Upper lobe of right lung (tissue), 1 donor: ENCODE data around the gene PAX3. TPM values are rescaled to one million over a fixed set of nuclear protein-coding genes. Genes with fewer than 3 reads are reported as not detected.
A peak's percentile ranks its signal among the peaks of the same experiment; 100 is the strongest.

Experiments used
- ATAC-seq: fragments of 200-7000 bp; cut with Tn5 transposase; one replicate; pipeline ENCODE4 v1.9.1; 2020; ENCODE audit warnings: mild to moderate bottlenecking, moderate library complexity
- DNase-seq: peaks from one replicate; pipeline ENCODE4 v3.0.0-alpha.2; 2020
- H3K27ac ChIP-seq: fragments of 200-600 bp; one replicate; pipeline ENCODE4 v1.8.0; 2022
- H3K27me3 ChIP-seq: fragments of 200-600 bp; one replicate; pipeline ENCODE4 v1.8.0; 2022; ENCODE audit warnings: mild to moderate bottlenecking
- H3K36me3 ChIP-seq: fragments of 200-600 bp; one replicate; pipeline ENCODE4 v1.8.0; 2022
- H3K4me1 ChIP-seq: fragments of 200-600 bp; one replicate; pipeline ENCODE4 v1.8.0; 2022
- H3K4me3 ChIP-seq: fragments of 200-600 bp; one replicate; pipeline ENCODE4 v1.8.0; 2022; ENCODE audit warnings: mild to moderate bottlenecking
- H3K9me3 ChIP-seq: fragments of 200-600 bp; one replicate; pipeline ENCODE4 v1.8.0; 2022
- intact Hi-C: fragments of 100-400 bp; cut with DNase I; formaldehyde crosslinking; loops from one replicate; pipeline ENCODE4 v1.11.0; 2022
- total RNA-seq: library from RNA; stranded (reverse); fragmentation: NEBNext Ultra II Directional; extraction: Animal tissue kit (Norgen Biotek cat#: 25700); gene quantifications from one replicate; pipeline ENCODE4 v1.2.1, GENCODE V29; 2021
- TF ChIP-seq, protein P1 (sequence below): fragments of 200-600 bp; IDR thresholded peaks from one replicate; pipeline ENCODE4 v1.8.0; 2022; ENCODE audit warnings: antibody characterized with exemption
- donor health status: DM: no; HTN: yes; CAD: no; lungs with severe emphysema.

Gene PAX3
- total RNA-seq, 1 donor from 2014 or later, result not detected

DNA sequence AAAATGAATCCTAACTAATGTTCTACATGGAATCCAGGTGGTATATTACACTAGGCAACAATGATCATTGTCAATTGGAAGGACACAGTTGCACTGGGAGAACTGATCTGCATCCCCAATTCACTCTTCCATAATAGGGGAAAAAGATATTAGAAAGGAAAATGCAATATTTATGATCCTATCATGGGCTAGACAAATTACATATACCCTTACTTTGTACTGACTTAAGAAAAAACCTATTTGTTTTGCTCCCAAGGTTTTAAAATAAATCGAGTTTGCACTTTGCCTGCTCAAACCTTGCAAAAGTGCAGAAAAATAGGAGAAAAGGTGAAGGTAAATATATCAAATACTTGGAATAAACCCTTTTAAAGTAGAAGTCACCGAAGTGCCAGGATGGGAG lies 11.0 kb upstream of the PAX3 start:
- no peak for ATAC-seq
- no peaks in the 10 kb centered on the region for H3K9me3 ChIP-seq
- no peak overlapping the region for H3K27ac ChIP-seq
- no peaks in the 10 kb centered on the region for H3K36me3 ChIP-seq
- H3K4me1 ChIP-seq, result peaks cover 13% of the 10 kb centered on the region
- TF ChIP-seq, protein P1, sequence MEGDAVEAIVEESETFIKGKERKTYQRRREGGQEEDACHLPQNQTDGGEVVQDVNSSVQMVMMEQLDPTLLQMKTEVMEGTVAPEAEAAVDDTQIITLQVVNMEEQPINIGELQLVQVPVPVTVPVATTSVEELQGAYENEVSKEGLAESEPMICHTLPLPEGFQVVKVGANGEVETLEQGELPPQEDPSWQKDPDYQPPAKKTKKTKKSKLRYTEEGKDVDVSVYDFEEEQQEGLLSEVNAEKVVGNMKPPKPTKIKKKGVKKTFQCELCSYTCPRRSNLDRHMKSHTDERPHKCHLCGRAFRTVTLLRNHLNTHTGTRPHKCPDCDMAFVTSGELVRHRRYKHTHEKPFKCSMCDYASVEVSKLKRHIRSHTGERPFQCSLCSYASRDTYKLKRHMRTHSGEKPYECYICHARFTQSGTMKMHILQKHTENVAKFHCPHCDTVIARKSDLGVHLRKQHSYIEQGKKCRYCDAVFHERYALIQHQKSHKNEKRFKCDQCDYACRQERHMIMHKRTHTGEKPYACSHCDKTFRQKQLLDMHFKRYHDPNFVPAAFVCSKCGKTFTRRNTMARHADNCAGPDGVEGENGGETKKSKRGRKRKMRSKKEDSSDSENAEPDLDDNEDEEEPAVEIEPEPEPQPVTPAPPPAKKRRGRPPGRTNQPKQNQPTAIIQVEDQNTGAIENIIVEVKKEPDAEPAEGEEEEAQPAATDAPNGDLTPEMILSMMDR, result no peak
- no peak for DNase-seq
- peaks cover 98% of the 10 kb centered on the region for H3K27me3 ChIP-seq
- no peak overlapping the region for H3K4me3 ChIP-seq
- intact Hi-C loops, result no loop called here

DNA sequence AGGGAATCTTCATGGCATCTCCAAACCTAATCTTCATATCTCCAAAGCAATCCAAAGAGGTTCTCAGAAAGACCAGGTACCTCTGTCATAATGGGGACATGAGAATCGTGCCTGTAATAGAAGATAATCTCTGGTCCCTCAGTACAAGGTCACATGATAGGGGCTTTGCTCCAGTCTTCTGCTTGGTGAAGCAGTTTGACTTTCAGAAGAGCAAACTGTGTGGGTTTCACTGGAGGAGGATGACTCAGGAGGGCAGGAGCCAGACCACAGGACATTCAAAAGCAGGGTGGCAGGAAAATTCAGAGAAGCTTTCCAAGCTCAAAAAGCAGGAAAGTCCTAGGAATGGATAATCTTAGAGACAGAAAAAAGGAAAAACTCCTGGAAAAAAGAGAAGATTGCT lies 10.6 kb upstream of the PAX3 start:
- H3K9me3 ChIP-seq, result no peaks in the 10 kb centered on the region
- DNase-seq, result no peak
- H3K4me3 ChIP-seq, result no peak overlapping the region
- no peak overlapping the region for H3K27ac ChIP-seq
- no peaks in the 10 kb centered on the region for H3K36me3 ChIP-seq
- intact Hi-C loops, result no loop called here
- H3K27me3 ChIP-seq, result peaks cover 98% of the 10 kb centered on the region
- TF ChIP-seq, protein P1, result no peak
- peaks cover 13% of the 10 kb centered on the region for H3K4me1 ChIP-seq
- ATAC-seq, result no peak

DNA sequence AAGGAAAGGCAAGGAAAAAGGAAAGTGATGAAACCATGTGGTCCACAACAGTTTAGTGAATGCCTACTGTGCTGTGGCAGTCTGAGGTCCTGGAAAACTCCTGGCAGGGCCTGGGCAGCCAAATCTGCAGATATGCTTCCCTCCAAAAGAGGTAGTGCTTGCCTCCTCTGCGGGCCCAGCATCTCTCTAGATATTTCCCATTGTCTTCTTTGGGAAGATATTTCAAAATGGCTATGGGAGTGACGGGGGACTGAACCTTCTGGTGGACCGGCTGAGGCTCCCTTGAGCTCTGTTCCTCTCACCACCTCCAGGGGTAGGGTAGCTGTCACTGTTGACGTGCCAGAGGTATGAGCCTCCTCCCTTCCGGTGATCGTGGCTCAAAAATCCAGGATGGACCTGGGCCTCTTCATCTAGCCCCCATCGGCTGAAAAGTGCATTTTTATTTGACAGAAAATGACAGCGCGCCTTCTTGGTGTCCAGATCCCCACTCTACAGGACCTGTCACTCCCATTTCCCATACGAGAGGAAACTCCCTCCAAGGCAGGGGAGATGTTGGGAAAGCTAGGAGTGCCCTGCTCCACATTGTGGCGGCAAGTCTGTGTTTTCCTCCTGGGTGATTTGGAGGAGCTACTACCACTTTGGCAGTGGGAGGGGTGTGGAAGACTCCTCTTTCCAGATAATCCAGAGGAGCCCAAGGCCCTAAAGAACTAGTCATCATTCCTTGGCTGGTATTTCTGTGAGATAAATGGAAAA lies 9.4 kb upstream of the PAX3 start:
- Histone ChIP-seq H3K36me3 (no peaks in the 10 kb centered on the region), H3K4me3 (no peak overlapping the region), H3K27ac (no peak overlapping the region), H3K9me3 (no peaks in the 10 kb centered on the region), H3K27me3 (peaks cover 98% of the 10 kb centered on the region), H3K4me1 (peaks cover 13% of the 10 kb centered on the region)
- DNase-seq, result no peak
- TF ChIP-seq, protein P1, result no peak
- intact Hi-C loops, result no loop called here
- ATAC-seq, result no peak

- DNase-seq (no peak), ATAC-seq (peak; percentile 58)
- H3K9me3 ChIP-seq, result no peaks in the 10 kb centered on the region
- peaks cover 100% of the 10 kb centered on the region for H3K27me3 ChIP-seq
- H3K4me1 ChIP-seq, result peaks cover 10% of the 10 kb centered on the region
- intact Hi-C loops, result no loop called here
- TF ChIP-seq, protein P1, result no peak
- no peak overlapping the region for H3K4me3 ChIP-seq
- no peak overlapping the region for H3K27ac ChIP-seq
- no peaks in the 10 kb centered on the region for H3K36me3 ChIP-seq
Measured at GRCh38 chr2:222307143-222307756, 8.5 kb upstream of the PAX3 start.

DNA sequence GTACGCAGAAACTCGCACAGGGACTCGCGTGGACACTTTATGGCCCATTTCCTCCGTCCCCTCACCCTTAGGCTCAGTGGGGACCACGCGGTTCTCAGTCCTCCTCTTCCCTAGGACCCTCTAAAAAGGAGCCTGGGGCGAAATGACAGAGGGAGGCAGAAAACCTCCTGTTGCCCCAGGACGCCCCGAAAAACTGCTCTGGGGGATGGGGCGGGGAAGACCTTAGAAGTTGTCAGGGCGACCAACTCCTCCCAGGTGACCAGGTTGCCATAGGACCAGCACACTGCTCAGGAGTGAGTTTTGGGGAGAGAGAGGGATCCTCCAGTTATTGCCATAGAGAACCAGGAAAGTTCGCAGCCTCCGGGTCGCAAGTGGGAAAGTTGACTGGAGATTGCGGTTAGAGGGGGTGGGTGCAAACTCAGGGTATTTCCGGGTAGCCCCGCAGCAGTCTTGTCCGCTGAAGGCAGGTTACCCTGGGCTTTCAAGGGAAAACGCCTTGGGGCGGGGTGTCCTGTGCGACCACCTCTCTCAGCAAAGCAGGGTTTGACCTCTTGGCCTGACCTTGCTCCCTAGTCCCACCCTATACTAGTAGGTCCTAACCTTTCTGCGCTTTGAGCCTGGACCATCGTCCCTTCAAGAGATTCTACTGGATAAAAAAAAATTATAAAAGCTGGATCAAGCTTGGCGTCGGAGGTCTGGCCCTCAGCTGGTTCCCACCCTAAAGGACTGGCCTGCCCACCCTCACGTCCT lies 7.8 kb upstream of the PAX3 start:
- ATAC-seq (no peak), DNase-seq (no peak)
- Histone ChIP-seq H3K27me3 (peaks cover 100% of the 10 kb centered on the region), H3K36me3 (no peaks in the 10 kb centered on the region), H3K9me3 (no peaks in the 10 kb centered on the region), H3K27ac (no peak overlapping the region), H3K4me3 (peak overlapping the region; percentile 49), H3K4me1 (peaks cover 8% of the 10 kb centered on the region)
- TF ChIP-seq, protein P1, result no peak
- intact Hi-C loops, result no loop called here
